GM23338 (cell line): ENCODE results near the gene TIMM21. TPM values are rescaled to one million over a fixed set of nuclear protein-coding genes. Genes with fewer than 3 reads are reported as not detected.

Experiments used
- ATAC-seq: fragments of 200-7000 bp; cut with Tn5 transposase; 3 replicates; pipeline ENCODE4 v1.9.1; 2020
- DNase-seq: peaks from one replicate; pipeline ENCODE4 v3.0.0-alpha.2; 2015; ENCODE audit warnings: low spot score
- H2AFZ ChIP-seq: fragments of 200-600 bp; sonication (generic); 2 replicates; pipeline ENCODE4 v1.8.0; 2016; ENCODE audit warnings: antibody characterized with exemption, mild to moderate bottlenecking, moderate library complexity
- H3F3A ChIP-seq: fragments of 200-600 bp; sonication (generic); replicated peaks from 2 replicates; pipeline ENCODE4 v1.8.0; 2017; ENCODE audit warnings: antibody characterized with exemption, mixed run types, low read depth
- H3K27ac ChIP-seq: fragments of 200-600 bp; sonication (generic); 2 replicates; pipeline ENCODE4 v1.6.1; 2016; ENCODE audit warnings: low read depth
- H3K27me3 ChIP-seq: fragments of 200-600 bp; sonication (generic); 2 replicates; pipeline ENCODE4 v1.8.0; 2016; ENCODE audit warnings: mild to moderate bottlenecking, mixed run types, moderate library complexity; ENCODE audit not compliant: insufficient read depth
- H3K36me3 ChIP-seq: fragments of 200-600 bp; sonication (generic); 2 replicates; pipeline ENCODE4 v1.8.0; 2016; ENCODE audit warnings: mild to moderate bottlenecking; ENCODE audit not compliant: insufficient read depth
- H3K4me1 ChIP-seq: fragments of 200-600 bp; sonication (generic); 2 replicates; pipeline ENCODE4 v1.8.0; 2016; ENCODE audit warnings: mild to moderate bottlenecking, moderate library complexity; ENCODE audit not compliant: insufficient read depth
- H3K4me2 ChIP-seq: fragments of 200-600 bp; sonication (generic); 2 replicates; pipeline ENCODE4 v1.7.1; 2017; ENCODE audit warnings: mixed run types
- H3K4me3 ChIP-seq: fragments of 200-600 bp; sonication (generic); 2 replicates; pipeline ENCODE4 v1.6.1; 2016; ENCODE audit warnings: mixed run types
- H3K79me2 ChIP-seq: fragments of 200-600 bp; sonication (generic); replicated peaks from 2 replicates; pipeline ENCODE4 v1.8.0; 2017; ENCODE audit warnings: mild to moderate bottlenecking; ENCODE audit not compliant: insufficient read depth
- H3K9me2 ChIP-seq: fragments of 200-600 bp; sonication (generic); 2 replicates; pipeline ENCODE4 v1.8.0; 2017; ENCODE audit not compliant: insufficient read depth
- H4K20me1 ChIP-seq: fragments of 200-600 bp; sonication (generic); replicated peaks from 2 replicates; pipeline ENCODE4 v1.8.0; 2017; ENCODE audit warnings: mild to moderate bottlenecking; ENCODE audit not compliant: insufficient read depth
- H3K27ac Mint-ChIP-seq: 2 replicates; pipeline ENCODE4 v1.8.0; 2020; ENCODE audit warnings: inconsistent platforms, mild to moderate bottlenecking, moderate library complexity, mixed read lengths
- H3K27me3 Mint-ChIP-seq: 3 replicates; pipeline ENCODE4 v1.8.0; 2022; ENCODE audit warnings: low read depth, mild to moderate bottlenecking, moderate library complexity, mixed read lengths, inconsistent platforms; ENCODE audit not compliant: insufficient read depth, poor library complexity
- H3K36me3 Mint-ChIP-seq: 3 replicates; pipeline ENCODE4 v1.8.0; 2021; ENCODE audit warnings: low read depth, mild to moderate bottlenecking, inconsistent platforms, moderate library complexity, mixed read lengths
- H3K4me1 Mint-ChIP-seq: 3 replicates; pipeline ENCODE4 v1.8.0; 2020; ENCODE audit warnings: mild to moderate bottlenecking, inconsistent platforms, mixed read lengths
- H3K4me3 Mint-ChIP-seq: 3 replicates; pipeline ENCODE4 v1.8.0; 2021; ENCODE audit warnings: moderate library complexity, mild to moderate bottlenecking, inconsistent platforms, mixed read lengths
- H3K9me3 Mint-ChIP-seq: 3 replicates; pipeline ENCODE4 v1.8.0; 2020; ENCODE audit warnings: moderate library complexity, mild to moderate bottlenecking, inconsistent platforms, mixed read lengths
- CTCF ChIP-seq, 2 experiments: fragments of 200-600 bp in 1 of 2; sonication (generic) in 1 of 2; conservative IDR thresholded peaks; 2 replicates each; pipeline versions ENCODE4 v1.5.1 to v1.6.1; 2016 to 2017; ENCODE audit warnings: antibody characterized with exemption in 2 of 2, low read depth in 2 of 2, mild to moderate bottlenecking in 2 of 2, moderate library complexity in 1 of 2
- EZH2 ChIP-seq: fragments of 200-600 bp; sonication (generic); IDR thresholded peaks from one replicate; pipeline ENCODE4 v1.8.0; 2017; ENCODE audit warnings: antibody characterized with exemption, mild to moderate bottlenecking, low read depth; ENCODE audit not compliant: unreplicated experiment
- EZH2phosphoT487 ChIP-seq: fragments of 200-600 bp; sonication (generic); IDR thresholded peaks from one replicate; pipeline ENCODE4 v1.8.1; 2018; ENCODE audit warnings: antibody characterized with exemption; ENCODE audit not compliant: unreplicated experiment
- NANOG ChIP-seq: IDR thresholded peaks from 2 replicates; pipeline ENCODE4 v1.6.1; 2016; ENCODE audit warnings: antibody characterized with exemption, borderline replicate concordance
- ZNF114 ChIP-seq: fragments of 250-450 bp; sonication (Bioruptor Pico); IDR thresholded peaks from 2 replicates; pipeline ENCODE4 v1.5.0; 2020; ENCODE audit warnings: mild to moderate bottlenecking, moderate library complexity
- ZNF331 ChIP-seq: fragments of 250-450 bp; sonication (Bioruptor Pico); IDR thresholded peaks from 2 replicates; pipeline ENCODE4 v1.5.0; 2020; ENCODE audit warnings: low read depth, mild to moderate bottlenecking, moderate library complexity
- ZNF462 ChIP-seq: fragments of 250-450 bp; sonication (Bioruptor Pico); IDR thresholded peaks from 2 replicates; pipeline ENCODE4 v1.5.0; 2020; ENCODE audit warnings: mild to moderate bottlenecking, moderate library complexity
- polyA plus RNA-seq: library from polyadenylated mRNA; unstranded; fragments of >200 nt; fragmentation: Nextera tagmentation; extraction: Ambion mirVana; gene quantifications from 2 replicates; pipeline ENCODE4 v1.2.1, GENCODE V29; 2016
- total RNA-seq: library from RNA; depleted of rRNA; stranded (reverse); fragments of >200 nt; shearing (Covaris generic); gene quantifications from 2 replicates; pipeline ENCODE4 v1.2.3, GENCODE V29; 2014

TIMM21 gene
- total and polyA plus RNA-seq, 2 experiments from 2014 or later, result 49.2 to 97.6 TPM

- no peaks in the 10 kb centered on the region for H3K4me1 ChIP-seq
- H3K4me2 ChIP-seq, result no peak overlapping the region
- Mint-ChIP-seq H3K4me3 (no peak overlapping the region), H3K4me1 (peaks cover 14% of the 10 kb centered on the region), H3K36me3 (no peaks in the 10 kb centered on the region), H3K27me3 (peaks cover 3% of the 10 kb centered on the region), H3K27ac (no peak overlapping the region), H3K9me3 (no peaks in the 10 kb centered on the region)
- no peaks in the 10 kb centered on the region for H3K36me3 ChIP-seq
- H3K27ac ChIP-seq, result no peak overlapping the region
- no peaks in the 10 kb centered on the region for H3K27me3 ChIP-seq
- H3F3A ChIP-seq, result no peaks in the 10 kb centered on the region
- ATAC-seq (peak; percentile 92), DNase-seq (no peak)
- no peak for TF ChIP-seq CTCF (conservative IDR thresholded peaks at IDR 0.05; ENCODE audit: low read depth in 2 of 2)
- TF ChIP-seq ZNF462 (CRISPR knock-in tag), result no peak
- TF ChIP-seq EZH2phosphoT487, result no peak
- no peak for TF ChIP-seq ZNF331 (CRISPR knock-in tag)
- TF ChIP-seq EZH2, result no peak
- no peak for TF ChIP-seq ZNF114 (CRISPR knock-in tag)
- TF ChIP-seq NANOG, result no peak
- no peaks in the 10 kb centered on the region for H3K9me2 ChIP-seq
- no peaks in the 10 kb centered on the region for H4K20me1 ChIP-seq
- H3K79me2 ChIP-seq, result no peaks in the 10 kb centered on the region
- peak overlapping the region; percentile 91 for H2AFZ ChIP-seq
- no peak overlapping the region for H3K4me3 ChIP-seq
Measured at GRCh38 chr18:74126684-74127655, 21.4 kb upstream of the TIMM21 start.
